IMR-90 (cell line): ENCODE data around the gene CDS2. TPM values are rescaled to one million over a fixed set of nuclear protein-coding genes. Genes with fewer than 3 reads are reported as not detected.

ENCODE experiments used
- ATAC-seq: fragments of 200-7000 bp; cut with Tn5 transposase; 2 replicates; pipeline ENCODE4 v1.9.1; 2020; ENCODE audit warnings: low read depth, mild to moderate bottlenecking, moderate library complexity
- BruUV-seq: library from RNA; stranded (reverse); fragments of 400-500 nt; replicated peaks from 2 replicates; lab custom pipeline; 2021; lab: Mats Ljungman, UMichigan
- CTCF ChIA-PET: fragments of 300-600 bp; formaldehyde crosslinking; extraction: SDS; loops from one replicate; lab custom pipeline; 2021; ENCODE audit warnings: antibody characterized with exemption; lab: Yijun Ruan, JAX
- POLR2A ChIA-PET: fragments of 300-600 bp; sonication (Branson Sonifier 250); formaldehyde crosslinking; loops from one replicate; lab custom pipeline; 2022; ENCODE audit warnings: antibody characterized with exemption; ENCODE audit not compliant: unreplicated experiment; lab: Charles Lee
- DNase-seq: peaks from one replicate; pipeline ENCODE4 v3.0.0; 2013
- H2AFZ ChIP-seq: replicated peaks from 2 replicates; pipeline ENCODE3; 2013; ENCODE audit warnings: low read length, mild to moderate bottlenecking; ENCODE audit not compliant: poor library complexity
- H2AK5ac ChIP-seq: 2 replicates; pipeline ENCODE4 v1.6.1; 2013; ENCODE audit warnings: low read depth, low read length, inconsistent platforms
- H2AK9ac ChIP-seq: replicated peaks from 2 replicates; pipeline ENCODE3; 2013; ENCODE audit warnings: mild to moderate bottlenecking, low read depth, low read length, moderate library complexity; ENCODE audit not compliant: poor library complexity
- H2BK120ac ChIP-seq: 2 replicates; pipeline ENCODE4 v1.6.1; 2013; ENCODE audit warnings: low read depth, low read length, inconsistent platforms
- H2BK15ac ChIP-seq: 3 replicates; pipeline ENCODE4 v1.6.1; 2013; ENCODE audit warnings: low read depth, low read length, inconsistent platforms
- H2BK20ac ChIP-seq: 2 replicates; pipeline ENCODE4 v1.6.1; 2013; ENCODE audit warnings: low read depth, mild to moderate bottlenecking, inconsistent platforms, low read length, moderate library complexity
- H2BK5ac ChIP-seq: 2 replicates; pipeline ENCODE4 v1.6.1; 2013; ENCODE audit warnings: mild to moderate bottlenecking, low read depth, low read length, inconsistent platforms; ENCODE audit not compliant: poor library complexity, severe bottlenecking
- H3K14ac ChIP-seq: replicated peaks from 2 replicates; pipeline ENCODE4 v1.6.1; 2013; ENCODE audit warnings: low read depth, low read length, inconsistent platforms
- H3K18ac ChIP-seq: 2 replicates; pipeline ENCODE4 v1.6.1; 2013; ENCODE audit warnings: low read depth, low read length, control low read depth
- H3K23ac ChIP-seq: 2 replicates; pipeline ENCODE4 v1.6.1; 2013; ENCODE audit warnings: low read depth, low read length, inconsistent platforms
- H3K27ac ChIP-seq: 2 replicates; pipeline ENCODE4 v1.5.1; 2013; ENCODE audit warnings: mild to moderate bottlenecking, control low read depth, low read length; ENCODE audit not compliant: insufficient read depth
- H3K27me3 ChIP-seq: 2 replicates; pipeline ENCODE4 v1.6.1; 2013; ENCODE audit warnings: low read length; ENCODE audit not compliant: control insufficient read depth, insufficient read depth
- H3K36me3 ChIP-seq: 2 replicates; pipeline ENCODE4 v1.6.1; 2013; ENCODE audit warnings: low read length, mixed read lengths; ENCODE audit not compliant: control insufficient read depth, insufficient read depth
- H3K4ac ChIP-seq: 2 replicates; pipeline ENCODE4 v1.6.1; 2013; ENCODE audit warnings: low read depth, low read length, inconsistent platforms
- H3K4me1 ChIP-seq: 2 replicates; pipeline ENCODE4 v1.6.1; 2013; ENCODE audit warnings: low read length, mixed read lengths; ENCODE audit not compliant: control insufficient read depth, insufficient read depth
- H3K4me2 ChIP-seq: 2 replicates; pipeline ENCODE4 v1.6.1; 2013; ENCODE audit warnings: low read depth, mild to moderate bottlenecking, control low read depth, low read length, moderate library complexity
- H3K4me3 ChIP-seq: 2 replicates; pipeline ENCODE4 v1.5.1; 2013; ENCODE audit warnings: low read depth, mild to moderate bottlenecking, control low read depth, low read length, moderate library complexity; ENCODE audit not compliant: insufficient read depth
- H3K56ac ChIP-seq: 2 replicates; pipeline ENCODE4 v1.6.1; 2013; ENCODE audit warnings: low read length, inconsistent platforms; ENCODE audit not compliant: insufficient read depth; ENCODE audit errors: extremely low read depth
- H3K79me1 ChIP-seq, 2 experiments: 2 replicates each; pipeline ENCODE4 v1.6.1; 2013; ENCODE audit warnings: low read length in 2 of 2, inconsistent platforms in 1 of 2, low read depth in 1 of 2
- H3K9ac ChIP-seq: 2 replicates; pipeline ENCODE4 v1.6.1; 2013; ENCODE audit warnings: low read depth, low read length, control low read depth
- H3K9me1 ChIP-seq: 2 replicates; pipeline ENCODE4 v1.6.1; 2013; ENCODE audit warnings: low read length, inconsistent platforms; ENCODE audit not compliant: insufficient read depth
- H3K9me3 ChIP-seq: 2 replicates; pipeline ENCODE4 v1.6.1; 2013; ENCODE audit warnings: low read length; ENCODE audit not compliant: control insufficient read depth, insufficient read depth
- H4K20me1 ChIP-seq: 2 replicates; pipeline ENCODE4 v1.6.1; 2013; ENCODE audit warnings: low read length, inconsistent platforms; ENCODE audit not compliant: insufficient read depth
- H4K5ac ChIP-seq: 2 replicates; pipeline ENCODE4 v1.6.1; 2013; ENCODE audit warnings: mild to moderate bottlenecking, low read depth, low read length, control low read depth
- H4K8ac ChIP-seq, 2 experiments: 2 replicates each; pipeline ENCODE4 v1.6.1; 2013; ENCODE audit warnings: low read depth in 2 of 2, low read length in 2 of 2, control low read depth in 1 of 2, inconsistent platforms in 1 of 2
- H4K91ac ChIP-seq: 2 replicates; pipeline ENCODE4 v1.6.1; 2013; ENCODE audit warnings: low read depth, low read length, inconsistent platforms; ENCODE audit not compliant: insufficient read depth
- CEBPB ChIP-seq: IDR thresholded peaks from 2 replicates; pipeline ENCODE4 v1.6.1; 2012; ENCODE audit warnings: low read depth, low read length, improper control_type of control experiment
- FOS ChIP-seq: fragments of 150-350 bp; IDR thresholded peaks from 2 replicates; pipeline ENCODE4 v1.6.1; 2016; ENCODE audit warnings: low read depth, low read length
- MAZ ChIP-seq: IDR thresholded peaks from 2 replicates; pipeline ENCODE4 v1.6.1; 2012; ENCODE audit warnings: low read depth, mild to moderate bottlenecking, low read length, improper control_type of control experiment, moderate library complexity, borderline replicate concordance
- MXI1 ChIP-seq: IDR thresholded peaks from 2 replicates; pipeline ENCODE4 v1.6.1; 2012; ENCODE audit warnings: low read depth, mild to moderate bottlenecking, low read length, moderate library complexity, borderline replicate concordance
- POLR2A ChIP-seq: IDR thresholded peaks from 2 replicates; pipeline ENCODE4 v1.6.1; 2012; ENCODE audit warnings: mild to moderate bottlenecking, low read depth, low read length
- RFX5 ChIP-seq: IDR thresholded peaks from 2 replicates; pipeline ENCODE4 v1.8.0; 2012; ENCODE audit warnings: low read depth, mild to moderate bottlenecking, low read length, moderate library complexity
- WGBS, 2 experiments: methylation state at CpG; one replicate each; pipeline versions ENCODE4 v1.1.5 to v1.1.7; 2013; ENCODE audit warnings: missing lambda C conversion rate in 2 of 2; ENCODE audit not compliant: insufficient read length in 1 of 2; ENCODE audit errors: extremely low coverage in 2 of 2; 5-methylcytosine and 5-hydroxymethylcytosine counted together
- dilution Hi-C: fragments of 300-500 bp; cut with HindIII; formaldehyde crosslinking; loops from one replicate; pipeline ENCODE4 v1.14.3; 2018; ENCODE audit warnings: low sequenced_read_pairs; ENCODE audit not compliant: unreplicated experiment
- in situ Hi-C: fragments of 300-500 bp; cut with MboI; formaldehyde crosslinking; loops from 3 replicates; pipeline ENCODE4 v1.14.3; 2019; ENCODE audit warnings: low sequenced_read_pairs, inconsistent platforms, mixed read lengths
- intact Hi-C: fragments of 100-400 bp; cut with micrococcal nuclease; formaldehyde crosslinking; loops from 2 replicates; pipeline ENCODE4 v1.10.0; 2022
- polyA plus RNA-seq, 3 experiments: library from polyadenylated mRNA; depleted of rRNA; stranded (reverse); fragments of >200 nt; gene quantifications; 2 replicates each; pipeline ENCODE4 v1.2.3, GENCODE V29; 2012; ENCODE audit warnings: low replicate concordance in 1 of 3
- total RNA-seq: library from RNA; depleted of rRNA; stranded (reverse); fragments of >200 nt; gene quantifications from 2 replicates; pipeline ENCODE4 v1.2.3, GENCODE V29; 2012

The CDS2 gene
- total and polyA plus RNA-seq, 2 of the 4 experiments (the other 2 are of a cell fraction): 17.0 to 47.1 TPM

- H3K56ac ChIP-seq: peak overlapping the region; percentile 80; the same call in 1 of the 2 replicates
- BruUV-seq: no TSS peak
- ATAC-seq (peak; percentile 5), DNase-seq (peak; percentile 56)
- intact Hi-C loops (loop anchor here (2.0 to 10.0 kb wide), 2 partner anchors 53 to 317 kb away; no protein-coding TSS in a partner anchor), dilution Hi-C loops (no loop called here), in situ Hi-C loops (loop anchor here (5.0 kb wide), 1 partner anchor 60 kb away; no protein-coding TSS in a partner anchor)
- peaks cover 1% of the 10 kb centered on the region; the same call in 1 of the 2 replicates for H3K36me3 ChIP-seq
- ChIA-PET CTCF (interaction anchor here (0.5 to 3.0 kb wide), 19 partner anchors 9 to 1907 kb away, joined by 3 to 36 read pairs (median 7); no protein-coding TSS in a partner anchor), POLR2A (interaction anchor here (0.9 to 1.1 kb wide), 2 partner anchors 61 to 65 kb away, joined by 8 to 10 read pairs; no protein-coding TSS in a partner anchor)
- H3K9ac ChIP-seq: peak overlapping the region; percentile 89
- H3K14ac ChIP-seq: peak overlapping the region; percentile 88
- H4K20me1 ChIP-seq: peaks cover 18% of the 10 kb centered on the region; the same call in 1 of the 2 replicates
- H2BK120ac ChIP-seq: peak overlapping the region; percentile 39
- peaks cover 21 to 45% of the 10 kb centered on the region in 2 experiments for H3K79me1 ChIP-seq
- H2BK20ac ChIP-seq: no peak overlapping the region
- peak overlapping the region; percentile 73 for H2AK5ac ChIP-seq
- H3K9me3 ChIP-seq: no peaks in the 10 kb centered on the region
- 0 out of 2 replicates have a peak, but pooled peaks have one; percentile 30 for TF ChIP-seq MAZ
- TF ChIP-seq POLR2A: no peak
- TF ChIP-seq RFX5: no peak
- TF ChIP-seq FOS: no peak
- no peak for TF ChIP-seq MXI1
- no peak for TF ChIP-seq CEBPB
- peak overlapping the region; percentile 63; the same call in 1 of the 2 replicates for H3K18ac ChIP-seq
- H4K91ac ChIP-seq: peak overlapping the region; percentile 69
- H2AFZ ChIP-seq: peak overlapping the region; percentile 95
- H3K27ac ChIP-seq: peak overlapping the region; percentile 81
- H2BK15ac ChIP-seq: peak overlapping the region; percentile 13; the same call in 1 of the 3 replicates
- peak overlapping the region; percentile 29 to 47; a peak in 3 of 4 replicates for H4K8ac ChIP-seq
- H3K23ac ChIP-seq: peak overlapping the region; percentile 84
- 3% methylated on average over 7 of the region's 44 CpGs; no CpG with 5 or more reads in 1 of the 2 experiments for WGBS, 2 experiments
- no peaks in the 10 kb centered on the region for H3K27me3 ChIP-seq
- H3K4me3 ChIP-seq: peak overlapping the region; percentile 92
- peak overlapping the region; percentile 93 for H2AK9ac ChIP-seq
- H4K5ac ChIP-seq: peak overlapping the region; percentile 79
- 0 out of 2 replicates have a peak, but pooled peaks cover 11% of the 10 kb centered on the region for H3K9me1 ChIP-seq
- peak overlapping the region; percentile 98 for H3K4me2 ChIP-seq
- H3K4me1 ChIP-seq: peaks cover 8% of the 10 kb centered on the region
- peak overlapping the region; percentile 84 for H2BK5ac ChIP-seq
- H3K4ac ChIP-seq: peak overlapping the region; percentile 84
Measured at GRCh38 chr20:5127204-5127858, 523 bp downstream of the CDS2 start.
